Suprapubic skin (tissue), 3 donors: ENCODE measurements around the gene SMURF2.

Experiments
- POLR2A ChIP-seq, 2 donors: fragments of 450-650 bp; IDR thresholded peaks; one replicate each; pipeline ENCODE4 v1.6.1; 2017; ENCODE audit warnings: antibody characterized with exemption in 2 of 2, mild to moderate bottlenecking in 2 of 2, moderate library complexity in 2 of 2
- TF ChIP-seq, protein P1 (sequence below), 2 donors: fragments of 200-600 bp in 1 of 2; fragments of 450-650 bp in 1 of 2; sonication (generic) in 1 of 2; IDR thresholded peaks; one replicate each; pipeline ENCODE4 v1.5.1; 2016 to 2019; ENCODE audit warnings: antibody characterized with exemption in 2 of 2, mild to moderate bottlenecking in 1 of 2, moderate library complexity in 1 of 2

DNA sequence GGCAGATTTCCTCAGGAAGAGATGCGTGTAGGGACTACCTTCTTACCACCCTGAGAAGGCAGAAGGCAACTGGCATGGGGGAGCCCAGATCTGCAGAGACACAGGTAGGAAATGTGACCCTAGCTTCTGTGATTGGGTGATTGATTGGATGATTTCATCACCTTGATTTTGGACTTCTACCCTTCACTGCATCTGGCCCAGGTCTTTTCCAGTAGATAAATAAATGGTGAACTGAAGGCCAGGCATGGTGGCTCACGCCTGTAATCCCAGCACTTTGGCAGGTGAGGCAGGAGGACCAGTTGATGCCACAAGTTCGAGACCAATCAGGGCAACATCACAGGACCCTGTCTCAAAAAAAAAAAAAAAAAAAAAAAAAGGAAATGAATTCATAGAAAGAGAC lies 14.7 kb upstream of the SMURF2 start:
- TF ChIP-seq, protein P1, sequence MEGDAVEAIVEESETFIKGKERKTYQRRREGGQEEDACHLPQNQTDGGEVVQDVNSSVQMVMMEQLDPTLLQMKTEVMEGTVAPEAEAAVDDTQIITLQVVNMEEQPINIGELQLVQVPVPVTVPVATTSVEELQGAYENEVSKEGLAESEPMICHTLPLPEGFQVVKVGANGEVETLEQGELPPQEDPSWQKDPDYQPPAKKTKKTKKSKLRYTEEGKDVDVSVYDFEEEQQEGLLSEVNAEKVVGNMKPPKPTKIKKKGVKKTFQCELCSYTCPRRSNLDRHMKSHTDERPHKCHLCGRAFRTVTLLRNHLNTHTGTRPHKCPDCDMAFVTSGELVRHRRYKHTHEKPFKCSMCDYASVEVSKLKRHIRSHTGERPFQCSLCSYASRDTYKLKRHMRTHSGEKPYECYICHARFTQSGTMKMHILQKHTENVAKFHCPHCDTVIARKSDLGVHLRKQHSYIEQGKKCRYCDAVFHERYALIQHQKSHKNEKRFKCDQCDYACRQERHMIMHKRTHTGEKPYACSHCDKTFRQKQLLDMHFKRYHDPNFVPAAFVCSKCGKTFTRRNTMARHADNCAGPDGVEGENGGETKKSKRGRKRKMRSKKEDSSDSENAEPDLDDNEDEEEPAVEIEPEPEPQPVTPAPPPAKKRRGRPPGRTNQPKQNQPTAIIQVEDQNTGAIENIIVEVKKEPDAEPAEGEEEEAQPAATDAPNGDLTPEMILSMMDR (IDR thresholded peaks at IDR 0.05) = no peak
- TF ChIP-seq POLR2A (IDR thresholded peaks at IDR 0.05) = no peak
